Ovary (tissue), 9 donors: ENCODE results near the gene ABHD10. TPM values are rescaled to one million over a fixed set of nuclear protein-coding genes. Genes with fewer than 3 reads are reported as not detected.

Source experiments
- DNase-seq, 5 donors: peaks; one replicate each; pipeline ENCODE4 v3.0.0-alpha.2; 2019 to 2020
- H3K27ac ChIP-seq, 2 donors: fragments of 200-600 bp; one replicate each; pipeline versions ENCODE4 v1.5.1 to v1.8.0; 2019 to 2022
- H3K27me3 ChIP-seq: fragments of 200-600 bp; one replicate; pipeline ENCODE4 v1.8.0; 2022
- H3K36me3 ChIP-seq: fragments of 200-600 bp; sonication (generic); one replicate; pipeline ENCODE4 v1.5.1; 2019
- H3K4me1 ChIP-seq: one replicate; pipeline ENCODE4 v1.8.1; 2013; ENCODE audit warnings: mild to moderate bottlenecking, moderate library complexity; ENCODE audit not compliant: insufficient read depth
- H3K4me3 ChIP-seq: fragments of 200-600 bp; sonication (generic); one replicate; pipeline ENCODE4 v1.5.1; 2017
- H3K9me3 ChIP-seq, 2 donors: fragments of 200-600 bp in 1 of 2; sonication (generic) in 1 of 2; one replicate each; pipeline versions ENCODE4 v1.5.1 to v1.8.1; 2013 to 2019; ENCODE audit warnings: mild to moderate bottlenecking in 1 of 2, moderate library complexity in 1 of 2
- EP300 ChIP-seq: sonication (generic); formaldehyde crosslinking; IDR thresholded peaks from one replicate; pipeline ENCODE4 v1.6.1; 2017; ENCODE audit warnings: antibody characterized with exemption
- POLR2A ChIP-seq: fragments of 450-650 bp; IDR thresholded peaks from one replicate; pipeline ENCODE4 v1.6.1; 2017; ENCODE audit warnings: antibody characterized with exemption, mild to moderate bottlenecking, moderate library complexity
- WGBS, 3 donors: extraction: QIAGEN DNeasy Blood & Tissue Kit in 1 of 3; methylation state at CpG; one replicate each; pipeline versions ENCODE4 v1.1.5 to v1.1.7; 2013 to 2017; 5-methylcytosine and 5-hydroxymethylcytosine counted together
- intact Hi-C, 4 donors: fragments of 100-400 bp; cut with DNase I; formaldehyde crosslinking; loops; one replicate each; pipeline versions ENCODE4 v1.11.0 to v1.15.1; 2022 to 2023
- polyA plus RNA-seq, 2 donors: library from polyadenylated mRNA; stranded (reverse); fragments of 200-250 nt in 1 of 2; fragments of 350-450 nt in 1 of 2; fragmentation: Illumina TruSeq in 1 of 2; extraction: RNeasy Lipid Tissue Mini Kit (QIAGEN cat#74804) in 1 of 2; gene quantifications; one replicate each; pipeline ENCODE4 v1.2.3, GENCODE V29; 2013 to 2014
- total RNA-seq, 7 donors: library from RNA; depleted of rRNA in 2 of 7; stranded (reverse); fragments of >200 nt in 2 of 7; fragmentation: NEBNext Ultra II Directional in 3 of 7; extraction: Animal tissue kit (Norgen Biotek cat#: 25700) in 3 of 7; gene quantifications; one replicate each; pipeline versions ENCODE4 v1.1.0 to v1.2.4, GENCODE V29; 2016 to 2023
- TF ChIP-seq, protein P1 (sequence below), 3 donors: fragments of 450-650 bp in 2 of 3; fragments of 200-600 bp in 1 of 3; IDR thresholded peaks; one replicate each; pipeline versions ENCODE4 v1.5.1 to v1.8.0; 2016 to 2022; ENCODE audit warnings: antibody characterized with exemption in 3 of 3, mild to moderate bottlenecking in 1 of 3
- donor health status: DM: no; HTN: no; CAD: no; lungs with moderate emphysema.
- donor health status: DM: no; HTN: no; CAD: no.
- donor health status: Bipolar disorder and iron deficiency.
- donor health status: DM: yes; HTN: yes; CAD: no.
- donor health status: DM: no; HTN: no; CAD: no.
- donor health status: DM: yes; HTN: yes; CAD: no.

The ABHD10 gene
- total and polyA plus RNA-seq, 9 donors: 18.2 to 37.0 (median 27.9) TPM

DNA sequence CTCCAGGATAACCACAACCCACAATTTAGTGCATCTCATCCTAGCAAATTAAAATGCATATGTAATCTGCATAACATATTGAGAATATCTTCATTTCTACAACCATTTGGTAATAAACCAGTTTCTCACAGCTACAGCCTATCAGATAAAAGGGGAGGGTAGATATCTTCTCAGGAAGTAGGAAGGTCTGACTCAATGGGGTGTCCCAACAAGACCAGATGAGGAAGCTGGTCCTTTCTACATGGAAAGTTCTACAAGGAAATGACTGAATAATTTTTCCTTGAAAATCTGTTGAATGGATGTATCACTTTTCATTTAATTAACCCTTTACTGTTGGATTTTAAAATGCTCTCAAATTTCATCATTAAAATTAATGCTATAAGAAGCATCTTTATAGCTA, 38.3 kb downstream of the ABHD10 start:
- H3K27ac ChIP-seq: no peak overlapping the region
- no peaks in the 10 kb centered on the region for H3K36me3 ChIP-seq
- intact Hi-C loops: no loop called here
- DNase-seq: no peak
- H3K27me3 ChIP-seq: no peaks in the 10 kb centered on the region
- TF ChIP-seq POLR2A: no peak
- no peak for TF ChIP-seq EP300
- TF ChIP-seq, protein P1, sequence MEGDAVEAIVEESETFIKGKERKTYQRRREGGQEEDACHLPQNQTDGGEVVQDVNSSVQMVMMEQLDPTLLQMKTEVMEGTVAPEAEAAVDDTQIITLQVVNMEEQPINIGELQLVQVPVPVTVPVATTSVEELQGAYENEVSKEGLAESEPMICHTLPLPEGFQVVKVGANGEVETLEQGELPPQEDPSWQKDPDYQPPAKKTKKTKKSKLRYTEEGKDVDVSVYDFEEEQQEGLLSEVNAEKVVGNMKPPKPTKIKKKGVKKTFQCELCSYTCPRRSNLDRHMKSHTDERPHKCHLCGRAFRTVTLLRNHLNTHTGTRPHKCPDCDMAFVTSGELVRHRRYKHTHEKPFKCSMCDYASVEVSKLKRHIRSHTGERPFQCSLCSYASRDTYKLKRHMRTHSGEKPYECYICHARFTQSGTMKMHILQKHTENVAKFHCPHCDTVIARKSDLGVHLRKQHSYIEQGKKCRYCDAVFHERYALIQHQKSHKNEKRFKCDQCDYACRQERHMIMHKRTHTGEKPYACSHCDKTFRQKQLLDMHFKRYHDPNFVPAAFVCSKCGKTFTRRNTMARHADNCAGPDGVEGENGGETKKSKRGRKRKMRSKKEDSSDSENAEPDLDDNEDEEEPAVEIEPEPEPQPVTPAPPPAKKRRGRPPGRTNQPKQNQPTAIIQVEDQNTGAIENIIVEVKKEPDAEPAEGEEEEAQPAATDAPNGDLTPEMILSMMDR (IDR thresholded peaks at IDR 0.05): no peak
- no peak overlapping the region for H3K4me3 ChIP-seq
- peaks cover 2% of the 10 kb centered on the region for H3K4me1 ChIP-seq
- no peaks in the 10 kb centered on the region for H3K9me3 ChIP-seq

DNA sequence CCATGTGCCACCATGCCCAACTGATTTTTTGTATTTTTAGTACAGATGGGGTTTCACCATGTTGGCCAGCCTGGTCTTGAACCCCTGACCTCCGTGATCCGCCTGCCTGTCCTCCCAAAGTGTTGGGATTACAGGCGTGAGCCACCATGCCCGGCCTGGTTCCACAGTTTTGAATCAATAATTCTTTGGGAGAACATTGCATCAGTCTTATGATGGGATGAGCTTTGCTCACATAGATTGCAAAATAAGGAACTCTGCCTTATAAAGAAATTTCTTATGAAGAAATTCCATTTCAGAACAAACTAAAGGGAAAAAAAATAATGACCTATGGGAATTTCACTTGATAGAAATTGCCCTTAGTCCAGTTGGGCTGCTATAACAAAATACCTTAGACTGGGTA, 39.9 kb downstream of the ABHD10 start:
- Histone ChIP-seq H3K27ac (no peak overlapping the region), H3K36me3 (no peaks in the 10 kb centered on the region), H3K27me3 (no peaks in the 10 kb centered on the region), H3K4me1 (no peaks in the 10 kb centered on the region), H3K4me3 (no peak overlapping the region), H3K9me3 (no peaks in the 10 kb centered on the region)
- WGBS, 3 donors: 95 to 98% (median 96%) methylated on average over 4 of the region's 4 CpGs
- no peak for DNase-seq
- intact Hi-C loops: no loop called here
- TF ChIP-seq, protein P1 (IDR thresholded peaks at IDR 0.05): no peak
- no peak for TF ChIP-seq POLR2A

DNA sequence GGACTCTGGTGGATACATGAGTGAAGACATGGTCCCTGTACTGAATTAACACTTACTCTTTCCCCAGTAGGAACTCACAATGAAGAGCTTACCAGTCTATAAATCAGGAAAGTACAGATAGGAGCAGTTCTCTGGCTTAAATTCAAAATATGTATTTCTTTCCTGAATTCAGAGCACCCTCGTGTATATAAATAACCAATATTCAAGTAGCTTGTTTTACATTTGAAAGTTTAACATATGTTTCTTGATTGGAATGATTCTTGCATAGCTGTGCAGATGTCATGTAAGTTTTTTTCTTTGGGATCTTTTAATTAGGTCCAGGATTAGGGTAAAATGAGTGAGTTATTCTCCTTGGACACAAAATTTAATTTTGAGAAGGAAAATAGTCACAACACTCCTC, 40.9 kb downstream of the ABHD10 start:
- no peaks in the 10 kb centered on the region for H3K27me3 ChIP-seq
- no peaks in the 10 kb centered on the region for H3K9me3 ChIP-seq
- 67 to 86% (median 70%) methylated on average over 1 of the region's 1 CpG for WGBS, 3 donors
- H3K4me3 ChIP-seq: no peak overlapping the region
- no peaks in the 10 kb centered on the region for H3K4me1 ChIP-seq
- DNase-seq: no peak
- no peaks in the 10 kb centered on the region for H3K36me3 ChIP-seq
- TF ChIP-seq EP300: no peak
- TF ChIP-seq POLR2A: no peak
- TF ChIP-seq, protein P1 (IDR thresholded peaks at IDR 0.05): no peak
- intact Hi-C loops: no loop called here
- no peak overlapping the region for H3K27ac ChIP-seq

DNA sequence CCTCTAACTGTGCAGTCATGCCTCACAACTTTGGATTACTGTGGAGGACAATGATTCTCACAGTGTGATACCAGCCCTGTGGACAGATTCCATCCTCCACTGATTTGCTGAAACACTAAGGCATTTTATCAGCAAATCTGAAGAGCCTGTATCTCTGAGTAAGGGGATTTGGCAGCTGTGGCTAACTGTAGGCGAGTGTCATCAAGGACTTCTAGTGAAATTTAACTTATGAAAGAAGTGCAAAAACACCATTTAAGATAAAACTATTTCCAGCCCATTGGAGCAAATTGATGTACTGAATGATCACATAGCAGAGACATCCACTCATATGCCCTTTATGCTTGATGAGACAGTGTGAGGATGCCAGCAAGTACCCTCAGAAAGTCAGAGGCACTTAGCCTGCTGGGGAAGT, 41.9 kb downstream of the ABHD10 start:
- no peak overlapping the region for H3K4me3 ChIP-seq
- H3K36me3 ChIP-seq: no peaks in the 10 kb centered on the region
- no peak overlapping the region for H3K27ac ChIP-seq
- TF ChIP-seq POLR2A: no peak
- H3K27me3 ChIP-seq: no peaks in the 10 kb centered on the region
- WGBS, 3 donors: 76 to 81% (median 79%) methylated on average over 1 of the region's 1 CpG
- intact Hi-C loops: no loop called here
- no peaks in the 10 kb centered on the region for H3K9me3 ChIP-seq
- no peak for DNase-seq
- no peaks in the 10 kb centered on the region for H3K4me1 ChIP-seq

DNA sequence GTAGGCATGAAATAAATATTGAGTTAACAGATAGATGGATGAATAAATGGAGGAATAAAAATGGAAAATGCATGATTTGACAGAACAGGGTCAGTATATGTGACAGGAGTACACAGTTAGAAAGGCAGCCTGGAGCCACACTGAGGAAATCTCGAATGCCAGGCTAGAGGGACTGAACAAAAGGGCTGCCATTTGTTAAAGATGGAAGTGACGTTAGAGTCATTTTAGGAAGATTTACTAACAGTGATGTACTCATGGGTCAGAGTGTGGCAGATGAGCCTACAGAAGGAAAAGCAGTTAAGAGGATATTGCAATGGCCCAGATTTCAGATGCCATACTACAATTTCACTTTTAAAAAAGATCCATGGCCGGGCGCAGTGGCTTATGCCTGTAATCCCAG, 48.3 kb downstream of the ABHD10 start:
- intact Hi-C loops: no loop called here
- Histone ChIP-seq H3K27me3 (no peaks in the 10 kb centered on the region), H3K9me3 (no peaks in the 10 kb centered on the region), H3K36me3 (no peaks in the 10 kb centered on the region), H3K27ac (no peak overlapping the region), H3K4me1 (no peaks in the 10 kb centered on the region), H3K4me3 (no peak overlapping the region)
- no peak for DNase-seq
- 90 to 92% (median 91%) methylated on average over 4 of the region's 4 CpGs for WGBS, 3 donors
- no peak for TF ChIP-seq EP300
- TF ChIP-seq, protein P1 (IDR thresholded peaks at IDR 0.05): no peak
- no peak for TF ChIP-seq POLR2A
